Vagina (tissue), 2 donors: ENCODE results near the gene DNER. TPM values are rescaled to one million over a fixed set of nuclear protein-coding genes. Genes with fewer than 3 reads are reported as not detected.

Source experiments
- DNase-seq, 2 donors: peaks; one replicate each; pipeline ENCODE4 v3.0.0-alpha.2; 2017; ENCODE audit errors: extremely low spot score in 2 of 2
- H3K27ac ChIP-seq: fragments of 200-600 bp; sonication (generic); one replicate; pipeline ENCODE4 v1.5.1; 2019
- H3K27me3 ChIP-seq: fragments of 200-600 bp; sonication (generic); one replicate; pipeline ENCODE4 v1.5.1; 2019
- H3K36me3 ChIP-seq, 2 donors: fragments of 200-600 bp; sonication (generic); one replicate each; pipeline ENCODE4 v1.5.1; 2017 to 2019
- H3K4me1 ChIP-seq: fragments of 200-600 bp; sonication (generic); one replicate; pipeline ENCODE4 v1.5.1; 2019
- H3K4me3 ChIP-seq, 2 donors: fragments of 200-600 bp; sonication (generic); 1 replicate in 1 of 2; 2 replicates in 1 of 2; pipeline ENCODE4 v1.5.1; 2016 to 2019
- H3K9me3 ChIP-seq: fragments of 200-600 bp; sonication (generic); one replicate; pipeline ENCODE4 v1.5.1; 2019
- CTCF ChIP-seq, 3 experiments: fragments of 450-650 bp in 2 of 3; fragments of 200-600 bp in 1 of 3; sonication (generic) in 1 of 3; IDR thresholded peaks; one replicate each; pipeline ENCODE4 v1.5.1; 2017 to 2019; ENCODE audit warnings: antibody characterized with exemption in 3 of 3, mild to moderate bottlenecking in 2 of 3, moderate library complexity in 2 of 3
- POLR2A ChIP-seq, 2 donors: fragments of 450-650 bp; IDR thresholded peaks; one replicate each; pipeline ENCODE4 v1.6.1; 2017; ENCODE audit warnings: antibody characterized with exemption in 2 of 2, mild to moderate bottlenecking in 2 of 2, moderate library complexity in 2 of 2
- POLR2AphosphoS5 ChIP-seq, 2 donors: sonication (generic); formaldehyde crosslinking; IDR thresholded peaks; one replicate each; pipeline ENCODE4 v1.9.0; 2017; ENCODE audit warnings: antibody characterized with exemption in 2 of 2, mild to moderate bottlenecking in 2 of 2, low read depth in 1 of 2; ENCODE audit not compliant: insufficient read depth in 1 of 2
- intact Hi-C: fragments of 100-400 bp; cut with DNase I; formaldehyde crosslinking; loops from one replicate; pipeline ENCODE4 v1.15.1; 2023
- total RNA-seq: library from RNA; depleted of rRNA; stranded (reverse); fragments of >200 nt; gene quantifications from one replicate; pipeline ENCODE4 v1.2.3, GENCODE V29; 2016

The DNER gene
- total RNA-seq, 1 donor from 2014 or later: 11.3 TPM

- intact Hi-C loops: no loop called here
- H3K4me1 ChIP-seq: peaks cover 18% of the 10 kb centered on the region
- H3K27ac ChIP-seq: peak overlapping the region; percentile 89
- H3K9me3 ChIP-seq: no peaks in the 10 kb centered on the region
- H3K4me3 ChIP-seq: no peak overlapping the region
- H3K27me3 ChIP-seq: no peaks in the 10 kb centered on the region
- no peak for DNase-seq
- H3K36me3 ChIP-seq: no peaks in the 10 kb centered on the region
- TF ChIP-seq CTCF (IDR thresholded peaks at IDR 0.05): no peak
- no peak for TF ChIP-seq POLR2AphosphoS5 (IDR thresholded peaks at IDR 0.05; ENCODE audit: insufficient read depth in 1 of 2, low read depth in 1 of 2)
- TF ChIP-seq POLR2A (IDR thresholded peaks at IDR 0.05): no peak
Observed at GRCh38 chr2:229445501-229446211, 268.7 kb downstream of the DNER start.

- H3K27ac ChIP-seq: peak overlapping the region; percentile 89
- H3K4me3 ChIP-seq: no peak overlapping the region
- TF ChIP-seq CTCF (IDR thresholded peaks at IDR 0.05) (no peak), POLR2AphosphoS5 (IDR thresholded peaks at IDR 0.05; ENCODE audit: insufficient read depth in 1 of 2, low read depth in 1 of 2) (peak; percentile 69 to 91), POLR2A (IDR thresholded peaks at IDR 0.05) (peak in 1 of 2 donors; percentile 37)
- peaks cover 18% of the 10 kb centered on the region for H3K4me1 ChIP-seq
- H3K27me3 ChIP-seq: no peaks in the 10 kb centered on the region
- no peaks in the 10 kb centered on the region for H3K9me3 ChIP-seq
- DNase-seq: peak in 1 of 2 donors; percentile 97
- no peaks in the 10 kb centered on the region for H3K36me3 ChIP-seq
- intact Hi-C loops: no loop called here
Observed at GRCh38 chr2:229445019-229445418, 269.3 kb downstream of the DNER start.

- Histone ChIP-seq H3K27ac (peak overlapping the region; percentile 89), H3K9me3 (no peaks in the 10 kb centered on the region), H3K4me3 (no peak overlapping the region), H3K27me3 (no peaks in the 10 kb centered on the region), H3K36me3 (no peaks in the 10 kb centered on the region), H3K4me1 (peaks cover 18% of the 10 kb centered on the region)
- TF ChIP-seq POLR2AphosphoS5 (IDR thresholded peaks at IDR 0.05; ENCODE audit: insufficient read depth in 1 of 2, low read depth in 1 of 2) (no peak), POLR2A (IDR thresholded peaks at IDR 0.05) (no peak), CTCF (IDR thresholded peaks at IDR 0.05) (no peak)
- intact Hi-C loops: no loop called here
- DNase-seq: no peak
Observed at GRCh38 chr2:229443546-229444268, 270.6 kb downstream of the DNER start.

GRCh38 chr2:229443141-229443540 lies 271.2 kb downstream of the DNER start:
- no peak overlapping the region for H3K27ac ChIP-seq
- H3K9me3 ChIP-seq: no peaks in the 10 kb centered on the region
- no peak overlapping the region for H3K4me3 ChIP-seq
- TF ChIP-seq POLR2A (IDR thresholded peaks at IDR 0.05): no peak
- no peak for TF ChIP-seq POLR2AphosphoS5 (IDR thresholded peaks at IDR 0.05; ENCODE audit: insufficient read depth in 1 of 2, low read depth in 1 of 2)
- no peak for TF ChIP-seq CTCF (IDR thresholded peaks at IDR 0.05)
- no peak for DNase-seq
- H3K36me3 ChIP-seq: no peaks in the 10 kb centered on the region
- H3K27me3 ChIP-seq: no peaks in the 10 kb centered on the region
- intact Hi-C loops: no loop called here
- H3K4me1 ChIP-seq: peaks cover 18% of the 10 kb centered on the region
